ENCODE results near the gene FBXL7.

Gene FBXL7

DNA sequence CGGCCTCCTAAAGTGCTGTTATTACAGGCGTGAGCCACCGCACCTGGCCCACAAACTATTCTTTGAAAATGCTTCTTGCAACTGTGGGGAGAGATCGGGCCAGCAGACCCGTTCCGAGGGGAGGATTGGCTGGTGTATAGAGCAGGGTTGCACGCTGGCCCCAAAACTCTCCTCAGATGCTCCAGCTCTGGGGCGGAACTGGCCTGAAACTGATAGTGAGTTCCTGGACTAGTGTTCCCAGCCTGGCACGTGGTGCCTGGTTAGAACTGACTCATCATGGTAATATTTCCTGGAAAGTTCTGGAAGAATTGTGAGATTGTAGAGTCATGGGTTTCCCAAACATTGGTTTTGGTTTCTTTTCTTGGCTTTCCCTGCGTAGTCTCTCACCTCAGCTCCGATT is 120.5 kb downstream of the FBXL7 start:
- DNase-seq: peak; percentile 84

GRCh38 chr5:15621094-15621493 is 121.1 kb downstream of the FBXL7 start:
- DNase-seq: peak; percentile 93

GRCh38 chr5:15623794-15624193 is 123.8 kb downstream of the FBXL7 start:
- no peak for DNase-seq

GRCh38 chr5:15627109-15627508 is 127.1 kb downstream of the FBXL7 start:
- DNase-seq: no peak

GRCh38 chr5:15627647-15628046 is 127.7 kb downstream of the FBXL7 start:
- DNase-seq: no peak

DNA sequence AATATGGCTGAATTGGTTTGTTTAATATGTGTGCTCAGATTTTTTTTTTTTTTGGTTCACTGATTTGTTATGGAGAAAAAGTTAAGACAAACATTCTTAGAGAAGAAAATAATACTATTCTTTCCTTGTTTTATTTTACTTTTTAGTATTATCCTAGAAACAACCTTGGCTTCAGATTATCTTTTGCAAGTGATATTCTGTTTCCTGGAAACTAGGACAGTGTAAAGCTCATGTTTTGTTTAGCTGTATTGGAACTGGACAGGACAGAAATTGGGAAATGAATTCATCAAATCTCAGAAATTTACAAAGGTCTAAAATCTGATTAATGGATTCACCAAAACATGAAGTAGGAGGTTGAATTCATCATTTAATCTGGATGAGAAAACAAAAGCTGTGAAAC is 130.5 kb downstream of the FBXL7 start:
- no peak for DNase-seq

DNA sequence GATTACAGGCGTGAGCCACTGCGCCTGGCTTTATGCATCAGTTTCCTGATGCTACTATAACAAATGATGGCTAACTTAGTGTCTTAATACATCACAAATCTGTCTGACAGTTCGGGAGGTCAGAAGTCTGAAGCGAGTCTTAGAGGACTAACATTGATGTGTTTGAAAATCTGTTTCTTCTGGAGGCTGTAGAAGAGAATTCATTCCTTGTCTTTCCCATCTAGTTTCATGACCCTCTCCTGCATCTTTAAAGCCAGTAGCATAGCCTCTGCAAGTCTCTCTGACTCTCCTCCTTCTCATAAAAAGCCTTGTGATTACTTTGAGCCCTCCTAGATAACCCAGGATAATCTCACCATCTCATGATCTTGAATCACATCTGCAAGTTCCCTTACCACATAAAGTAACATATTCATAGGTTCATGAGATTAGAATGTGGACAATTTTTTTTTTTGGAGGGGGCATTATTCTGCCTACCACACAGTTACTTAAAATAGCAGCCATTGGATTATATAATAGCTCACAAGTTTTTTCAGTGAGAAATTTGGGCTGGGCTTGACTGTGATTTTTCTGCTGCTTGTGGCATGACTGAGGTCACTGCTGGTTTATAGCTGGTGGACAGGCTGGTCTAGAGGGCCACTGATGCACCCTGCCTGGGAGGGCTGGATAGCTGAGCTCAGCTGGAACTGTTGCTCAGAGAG is 134.8 kb downstream of the FBXL7 start:
- no peak for DNase-seq

GRCh38 chr5:15635289-15635616 is 135.3 kb downstream of the FBXL7 start:
- no peak for DNase-seq

DNA sequence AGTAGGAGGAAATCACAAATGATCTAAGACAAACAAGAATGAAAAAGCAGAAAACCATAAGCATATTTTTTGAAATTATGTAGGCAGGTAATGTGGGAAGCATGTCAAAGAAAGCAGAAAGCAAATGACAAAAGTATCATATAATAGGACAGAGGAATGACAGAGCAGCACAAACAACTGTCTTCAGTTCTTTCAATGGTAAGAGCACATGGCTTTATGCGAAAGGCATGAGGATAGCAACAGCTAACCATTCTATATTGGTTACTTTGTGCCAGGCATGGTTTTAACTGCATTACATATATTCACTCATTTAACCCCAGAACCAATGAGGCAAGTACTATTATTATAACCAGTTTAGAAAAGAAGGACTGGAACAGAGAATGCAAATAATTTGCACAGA is 137.4 kb downstream of the FBXL7 start:
- DNase-seq: no peak

GRCh38 chr5:15637886-15638285 is 137.9 kb downstream of the FBXL7 start:
- no peak for DNase-seq

- no peak for DNase-seq
Measured at GRCh38 chr5:15638296-15638695, 138.3 kb downstream of the FBXL7 start.

DNA sequence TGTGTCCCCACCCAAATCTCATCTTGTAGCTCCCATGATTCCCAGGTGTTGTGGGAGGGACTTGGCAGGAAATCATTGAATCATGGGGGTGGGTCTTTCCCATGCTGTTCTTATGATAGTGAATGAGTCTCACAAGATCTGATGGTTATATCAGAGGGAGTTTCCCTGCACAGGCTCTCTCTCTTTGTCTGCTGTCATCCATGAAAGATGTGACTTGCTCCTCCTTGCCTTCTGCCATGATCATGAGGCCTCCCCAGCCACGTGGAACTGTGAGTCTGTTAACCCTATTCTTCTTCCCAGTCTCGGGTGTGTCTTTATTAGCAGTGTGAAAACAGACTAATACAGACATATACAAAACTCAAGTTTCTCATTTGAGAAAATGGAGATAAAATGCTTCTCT is 139.3 kb downstream of the FBXL7 start:
- DNase-seq: no peak

- DNase-seq: no peak
Measured at GRCh38 chr5:15640116-15640515, 140.1 kb downstream of the FBXL7 start.

DNA sequence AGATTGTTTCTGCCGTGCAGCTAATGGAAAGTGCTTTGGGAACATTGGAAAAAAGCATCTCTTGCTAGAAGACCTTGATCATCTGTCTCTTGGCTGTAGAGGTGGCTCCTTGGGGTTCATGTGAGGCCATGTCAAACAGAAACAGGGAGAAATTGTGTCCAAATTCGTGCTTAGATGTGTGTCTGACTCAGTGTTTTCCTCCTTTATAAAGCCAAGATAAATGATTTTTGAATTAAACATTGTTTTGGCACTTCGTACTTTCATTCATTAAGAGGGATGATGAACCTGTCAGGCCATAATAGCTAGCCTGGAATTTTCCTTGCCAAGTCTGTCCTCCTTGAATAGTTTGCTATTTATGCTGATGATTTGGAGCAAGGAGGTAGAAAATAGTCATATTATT is 143.8 kb downstream of the FBXL7 start:
- DNase-seq: no peak

- peak; percentile 17 for DNase-seq
Measured at GRCh38 chr5:15645381-15646160, 145.6 kb downstream of the FBXL7 start.

GRCh38 chr5:15646371-15646770 is 146.4 kb downstream of the FBXL7 start:
- peak; percentile 39 for DNase-seq

DNA sequence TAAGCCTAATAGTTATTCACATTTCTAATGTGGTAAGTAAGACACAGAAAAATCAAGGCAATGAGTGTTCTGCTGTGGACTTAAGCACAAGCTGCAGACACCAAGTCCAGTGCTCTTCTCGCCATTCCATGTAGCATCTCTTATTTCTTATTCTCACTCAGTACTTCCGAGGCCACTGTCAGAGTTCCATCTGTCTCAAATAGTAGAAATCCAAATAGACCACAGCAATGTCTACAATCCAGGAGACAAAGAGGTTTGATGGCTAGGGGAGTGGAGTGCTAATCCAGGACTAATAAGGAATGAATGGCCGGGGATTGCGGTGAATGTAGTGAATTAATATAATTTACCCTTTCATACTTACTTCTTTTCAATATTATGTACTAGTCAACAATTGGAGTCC is 147.3 kb downstream of the FBXL7 start:
- DNase-seq: peak; percentile 24

DNA sequence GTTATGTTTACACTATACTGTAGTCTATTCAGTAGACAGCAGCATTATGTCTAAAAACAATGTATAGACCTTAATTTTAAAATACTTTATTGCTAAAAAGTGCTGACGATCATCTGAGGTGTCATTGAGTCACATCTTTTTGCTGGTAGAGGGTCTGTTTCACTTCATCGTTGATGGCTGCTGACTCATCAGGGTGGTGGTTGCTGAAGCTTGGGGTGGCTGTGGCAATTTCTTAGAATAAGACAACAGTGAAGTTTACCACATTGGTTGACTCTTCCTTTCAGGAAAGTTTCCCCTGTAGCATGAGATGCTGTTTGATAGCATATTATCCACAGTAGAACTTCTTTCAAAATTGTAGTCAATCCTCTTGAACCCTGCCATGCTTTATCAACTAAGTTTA is 150.3 kb downstream of the FBXL7 start:
- no peak for DNase-seq

DNA sequence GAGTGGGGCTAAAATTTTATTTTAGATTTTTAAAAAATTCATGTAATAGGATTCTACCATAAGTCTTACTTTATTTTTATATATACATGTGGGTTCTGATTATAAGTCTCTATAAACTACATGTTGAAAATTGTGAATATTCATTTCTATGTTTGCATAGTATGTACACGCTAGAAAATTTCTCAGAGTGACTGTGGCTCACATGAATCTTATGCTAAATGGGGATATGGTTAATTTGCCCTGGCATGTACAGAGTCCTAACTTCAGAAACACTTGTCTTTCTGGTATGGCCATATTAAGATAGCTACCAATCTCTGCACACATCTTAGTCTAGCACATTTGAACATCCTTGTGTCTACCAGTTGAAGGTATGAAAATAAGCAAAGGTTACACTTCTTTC is 154.8 kb downstream of the FBXL7 start:
- no peak for DNase-seq

GRCh38 chr5:15655683-15656082 is 155.7 kb downstream of the FBXL7 start:
- DNase-seq: no peak

DNA sequence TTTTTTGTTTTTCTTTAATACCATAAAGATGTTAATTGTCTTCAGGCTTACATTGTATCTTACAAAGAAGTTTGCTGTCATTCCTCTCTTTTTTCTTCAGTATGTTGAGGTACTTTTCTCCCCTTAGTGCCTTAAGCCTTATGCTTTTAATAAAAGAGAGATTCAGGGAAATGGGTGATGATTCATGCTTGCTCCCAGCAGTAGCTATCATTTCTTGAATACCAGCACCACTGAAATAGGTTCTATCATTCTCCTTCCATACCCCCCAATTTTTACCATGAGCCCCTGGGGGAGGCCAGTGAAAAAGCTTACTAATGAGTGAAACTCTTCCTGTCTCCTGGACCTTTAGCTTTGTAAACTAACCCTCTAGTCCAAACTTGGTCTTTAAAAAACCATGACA is 165.0 kb downstream of the FBXL7 start:
- DNase-seq: peak; percentile 69

DNA sequence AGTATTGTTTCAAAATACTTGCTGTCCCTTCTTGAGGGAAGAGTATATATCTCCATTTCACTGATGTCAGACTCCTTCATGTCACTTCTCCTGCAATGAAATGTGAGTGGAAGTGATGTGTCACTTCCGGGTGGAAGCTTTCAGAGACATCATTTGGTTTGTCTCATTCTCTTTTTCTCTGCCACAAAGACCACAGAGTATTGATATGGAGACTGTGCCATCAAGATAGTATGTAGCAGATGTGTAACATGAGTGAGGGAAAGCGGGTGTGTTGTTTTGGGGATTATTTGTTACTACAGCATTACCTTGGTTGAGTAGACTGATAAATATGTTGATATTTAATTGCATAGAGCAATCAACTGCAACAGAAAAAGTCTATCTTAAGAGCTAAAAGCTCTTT is 169.8 kb downstream of the FBXL7 start:
- no peak for DNase-seq

DNA sequence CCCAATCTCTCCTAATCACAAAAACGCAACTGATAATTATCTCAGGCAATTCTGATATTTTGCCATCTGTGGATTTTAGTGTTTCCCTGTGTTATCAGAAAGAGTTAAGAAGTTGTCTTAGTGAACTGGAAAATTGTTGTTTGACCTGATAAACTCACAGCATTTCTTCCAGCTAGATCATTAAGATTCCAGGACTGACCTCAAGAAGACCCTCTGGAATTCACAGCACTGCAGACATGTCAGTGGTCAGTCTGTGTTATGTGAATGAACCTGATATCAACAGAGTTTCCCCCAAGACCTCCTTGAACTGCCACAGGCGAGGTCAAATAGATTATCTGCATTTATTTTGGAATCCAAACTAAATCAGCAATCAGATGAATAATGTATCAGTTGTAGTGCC is 174.7 kb downstream of the FBXL7 start:
- DNase-seq: no peak

GRCh38 chr5:15676591-15676990 is 176.6 kb downstream of the FBXL7 start:
- no peak for DNase-seq

DNA sequence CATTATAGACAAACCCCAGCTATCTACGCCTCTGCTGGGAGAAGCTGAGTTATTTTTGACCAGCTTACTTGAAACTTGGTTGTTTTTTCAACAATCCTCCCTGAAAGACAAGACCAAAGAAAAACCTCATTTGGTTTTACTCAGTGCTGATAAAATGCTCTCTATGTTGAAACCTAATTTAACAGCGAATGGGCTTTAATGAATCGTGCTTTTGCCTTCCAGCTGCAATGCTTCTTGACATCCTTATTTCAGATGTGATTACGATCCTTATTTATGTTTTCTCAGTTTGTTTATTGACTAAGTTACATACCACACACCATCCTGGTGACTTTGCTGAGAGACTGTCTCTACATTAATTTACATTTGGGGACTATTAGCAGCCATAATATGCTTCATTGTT is 179.2 kb downstream of the FBXL7 start:
- no peak for DNase-seq
